ENCODE data around the gene DMKN.
"Not testable (repeated sequence)": the region's sequence is repeated elsewhere in the genome, so short reads cannot be mapped to it uniquely, and the experiment has no call there.

DNA sequence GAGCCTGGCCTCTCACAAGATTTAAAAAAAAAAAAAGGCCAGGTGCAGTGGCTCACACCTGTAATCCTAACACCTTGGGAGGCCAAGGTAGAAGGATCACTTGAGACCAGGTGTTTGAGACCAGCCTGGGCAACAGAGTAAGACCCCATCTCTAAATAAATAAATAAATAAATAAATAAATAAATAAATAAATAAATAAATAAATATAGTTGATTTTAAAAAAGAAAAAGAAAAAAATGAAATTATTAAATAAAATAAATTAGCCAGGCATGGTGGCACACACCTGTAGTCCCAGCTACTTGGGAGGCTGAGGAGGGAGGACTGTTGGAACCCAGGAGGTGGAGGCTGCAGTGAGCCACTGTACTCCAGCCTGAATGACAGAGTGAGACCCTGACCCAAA, 51.7 kb downstream of the DMKN start:
- TF ChIP-seq ZFP30 (CRISPR knock-in tag; IDR thresholded peaks at IDR 0.05); SNAI2 (CRISPR knock-in tag; IDR thresholded peaks at IDR 0.05); ARNTL (CRISPR knock-in tag; IDR thresholded peaks at IDR 0.05; ENCODE audit: borderline replicate concordance, low read depth); PPARA (CRISPR knock-in tag; IDR thresholded peaks at IDR 0.05; ENCODE audit: borderline replicate concordance); ZFP3 (CRISPR knock-in tag; IDR thresholded peaks at IDR 0.05); ZNF8 (CRISPR knock-in tag; IDR thresholded peaks at IDR 0.05); ZC3H10 (CRISPR knock-in tag; IDR thresholded peaks at IDR 0.05); ISL1 (CRISPR knock-in tag; IDR thresholded peaks at IDR 0.05); RARB (CRISPR knock-in tag; IDR thresholded peaks at IDR 0.05): not testable (repeated sequence)
- TF ChIP-seq, protein P1, sequence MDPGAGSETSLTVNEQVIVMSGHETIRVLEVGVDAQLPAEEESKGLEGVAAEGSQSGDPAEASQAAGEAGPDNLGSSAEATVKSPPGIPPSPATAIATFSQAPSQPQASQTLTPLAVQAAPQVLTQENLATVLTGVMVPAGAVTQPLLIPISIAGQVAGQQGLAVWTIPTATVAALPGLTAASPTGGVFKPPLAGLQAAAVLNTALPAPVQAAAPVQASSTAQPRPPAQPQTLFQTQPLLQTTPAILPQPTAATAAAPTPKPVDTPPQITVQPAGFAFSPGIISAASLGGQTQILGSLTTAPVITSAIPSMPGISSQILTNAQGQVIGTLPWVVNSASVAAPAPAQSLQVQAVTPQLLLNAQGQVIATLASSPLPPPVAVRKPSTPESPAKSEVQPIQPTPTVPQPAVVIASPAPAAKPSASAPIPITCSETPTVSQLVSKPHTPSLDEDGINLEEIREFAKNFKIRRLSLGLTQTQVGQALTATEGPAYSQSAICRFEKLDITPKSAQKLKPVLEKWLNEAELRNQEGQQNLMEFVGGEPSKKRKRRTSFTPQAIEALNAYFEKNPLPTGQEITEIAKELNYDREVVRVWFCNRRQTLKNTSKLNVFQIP (CRISPR knock-in tag; IDR thresholded peaks at IDR 0.05; ENCODE audit: borderline replicate concordance, low read depth), result not testable (repeated sequence)

Measured in SK-N-SH treated with all-trans-retinoic acid at 6 μM for 48 hours (cell line).